IPS-NIHi7 (cell line): ENCODE measurements around the gene MRGPRF.
A peak's percentile ranks its signal among the peaks of the same experiment; 100 is the strongest.

Source experiments
- DNase-seq: peaks from one replicate; pipeline ENCODE4 v3.0.0; 2012; ENCODE audit warnings: mixed read lengths; ENCODE audit errors: extremely low spot score

Gene MRGPRF

DNA sequence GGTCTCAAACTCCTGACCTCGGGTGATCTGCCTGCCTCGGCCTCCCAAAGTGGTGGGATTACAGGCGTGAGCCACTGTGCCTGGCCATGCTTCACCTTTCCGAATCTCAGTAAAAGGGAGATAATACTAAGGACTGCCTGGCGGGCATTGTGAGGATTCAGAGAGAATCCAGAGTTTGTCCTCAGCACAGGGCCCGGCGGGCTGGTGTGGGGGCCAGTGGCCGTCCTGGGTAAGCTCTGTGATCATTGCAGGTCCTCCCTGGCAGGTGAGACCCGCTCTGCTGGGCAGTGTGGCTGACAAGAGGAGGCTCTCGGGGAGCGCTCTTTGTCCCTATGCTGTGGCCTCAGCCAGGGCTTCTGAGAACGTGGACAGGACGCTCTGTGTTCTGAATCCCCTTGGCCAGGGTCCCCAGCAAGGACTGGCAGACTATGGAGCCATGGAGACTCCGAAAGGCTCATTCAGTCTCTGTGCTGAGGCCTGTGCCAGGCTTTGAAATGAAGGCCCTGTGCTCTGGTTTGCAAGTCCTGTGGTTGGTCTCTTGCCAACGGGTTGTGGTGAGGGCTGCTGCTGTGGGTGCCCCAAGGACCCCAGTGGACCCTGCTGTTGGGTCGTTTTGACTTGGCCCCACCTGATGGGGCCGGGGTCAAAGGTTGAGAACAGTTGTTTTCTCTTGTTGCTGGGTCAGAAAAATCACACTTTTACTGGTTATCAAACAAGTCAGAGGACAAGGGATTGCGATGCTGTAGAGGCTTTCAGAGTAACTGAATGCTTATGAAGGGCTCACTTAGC is 37.7 kb upstream of the MRGPRF start:
- DNase-seq = no peak

DNA sequence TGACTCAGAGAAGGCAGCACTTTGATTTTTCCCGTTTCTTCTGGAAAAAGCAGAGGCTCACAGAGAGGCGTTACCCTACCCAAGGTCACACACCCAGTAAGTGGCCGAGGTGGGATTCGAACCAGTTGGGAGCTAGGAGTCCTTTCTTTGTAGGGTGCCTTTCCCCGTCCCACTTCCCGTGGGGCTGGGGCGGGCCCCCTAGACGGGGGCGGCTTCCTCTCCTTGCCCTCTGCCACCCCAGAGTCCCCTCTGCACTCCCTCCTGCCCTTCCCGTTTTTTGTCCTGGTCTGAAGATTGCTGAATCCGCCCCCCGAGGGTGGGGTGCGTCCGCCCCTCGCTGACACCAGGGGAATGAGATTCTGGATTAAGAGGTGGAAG is 36.4 kb upstream of the MRGPRF start:
- no peak for DNase-seq

DNA sequence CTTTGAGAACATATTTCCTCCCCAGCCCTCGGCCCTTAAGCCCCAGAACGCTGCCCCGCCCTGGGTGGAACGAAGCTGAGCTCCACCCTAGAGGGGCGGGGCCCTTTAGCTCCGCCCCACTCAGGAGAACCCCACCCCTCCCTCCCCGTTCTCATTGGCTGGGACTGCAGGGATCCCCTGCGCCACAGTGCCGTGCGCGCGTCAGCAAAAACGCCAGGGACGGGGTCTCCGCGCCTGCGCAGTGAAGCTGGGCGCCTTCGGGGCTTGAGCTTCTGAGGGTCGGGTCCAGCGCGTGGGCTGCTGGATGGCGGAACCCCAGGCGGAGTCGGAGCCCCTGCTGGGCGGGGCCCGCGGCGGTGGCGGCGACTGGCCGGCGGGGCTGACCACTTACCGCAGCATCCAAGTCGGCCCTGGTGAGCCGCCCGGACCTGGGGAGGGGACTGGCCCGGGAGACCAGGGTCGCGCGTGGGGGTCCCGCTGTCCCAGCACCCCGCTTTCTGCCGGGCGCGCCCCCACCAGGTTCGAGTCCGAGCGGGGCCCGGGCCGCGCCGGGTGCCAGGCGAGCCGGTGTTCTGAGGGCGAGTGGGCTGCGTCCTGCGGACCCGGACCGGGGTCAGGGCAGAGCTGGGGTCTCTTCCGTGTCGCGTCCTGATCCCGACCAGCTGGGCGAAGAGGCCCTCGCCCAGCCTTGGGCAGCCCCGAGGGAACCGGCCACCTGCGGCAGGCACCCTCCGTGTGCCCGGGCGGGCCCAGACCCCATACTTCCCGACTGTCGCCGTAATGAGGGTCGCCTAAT is 35.8 kb upstream of the MRGPRF start, which contains the start of gene TPCN2:
TPCN2 (plus strand) TSS at position 239 of the 796 bp plus-strand sequence; CDS start at position 305, 66 bp downstream.
- DNase-seq = peak; percentile 100

DNA sequence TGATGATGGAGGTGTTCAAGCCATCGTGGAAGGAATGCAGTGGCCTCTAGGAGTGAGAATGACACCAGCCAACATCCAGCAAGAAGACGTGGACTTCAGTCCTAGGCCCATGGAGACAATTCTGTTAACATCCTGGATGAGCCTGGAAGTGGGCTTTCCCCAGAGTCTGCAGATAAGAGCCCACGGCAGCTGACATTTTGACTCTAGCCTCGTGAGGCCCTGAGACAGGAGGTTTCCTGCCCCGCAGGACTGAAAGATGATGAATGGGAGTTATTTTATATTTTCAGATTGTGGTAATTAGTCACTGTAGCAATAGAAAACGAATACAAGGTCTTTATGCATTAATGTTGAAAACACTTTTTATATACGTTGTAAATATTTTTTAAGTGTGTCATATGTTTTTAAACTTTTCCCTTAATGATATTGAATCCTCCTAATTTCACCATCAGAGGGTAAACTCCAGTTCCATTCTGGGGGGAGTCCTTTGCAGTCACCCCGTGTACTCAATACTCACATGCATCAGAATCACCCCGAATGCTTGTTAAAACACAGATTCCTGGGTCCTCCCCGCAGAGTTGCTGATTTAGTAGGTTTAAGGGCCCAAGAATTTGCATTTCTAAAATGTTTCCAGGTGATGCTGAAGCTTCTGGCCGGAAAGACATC is 35.1 kb upstream of the MRGPRF start:
- DNase-seq = no peak

DNA sequence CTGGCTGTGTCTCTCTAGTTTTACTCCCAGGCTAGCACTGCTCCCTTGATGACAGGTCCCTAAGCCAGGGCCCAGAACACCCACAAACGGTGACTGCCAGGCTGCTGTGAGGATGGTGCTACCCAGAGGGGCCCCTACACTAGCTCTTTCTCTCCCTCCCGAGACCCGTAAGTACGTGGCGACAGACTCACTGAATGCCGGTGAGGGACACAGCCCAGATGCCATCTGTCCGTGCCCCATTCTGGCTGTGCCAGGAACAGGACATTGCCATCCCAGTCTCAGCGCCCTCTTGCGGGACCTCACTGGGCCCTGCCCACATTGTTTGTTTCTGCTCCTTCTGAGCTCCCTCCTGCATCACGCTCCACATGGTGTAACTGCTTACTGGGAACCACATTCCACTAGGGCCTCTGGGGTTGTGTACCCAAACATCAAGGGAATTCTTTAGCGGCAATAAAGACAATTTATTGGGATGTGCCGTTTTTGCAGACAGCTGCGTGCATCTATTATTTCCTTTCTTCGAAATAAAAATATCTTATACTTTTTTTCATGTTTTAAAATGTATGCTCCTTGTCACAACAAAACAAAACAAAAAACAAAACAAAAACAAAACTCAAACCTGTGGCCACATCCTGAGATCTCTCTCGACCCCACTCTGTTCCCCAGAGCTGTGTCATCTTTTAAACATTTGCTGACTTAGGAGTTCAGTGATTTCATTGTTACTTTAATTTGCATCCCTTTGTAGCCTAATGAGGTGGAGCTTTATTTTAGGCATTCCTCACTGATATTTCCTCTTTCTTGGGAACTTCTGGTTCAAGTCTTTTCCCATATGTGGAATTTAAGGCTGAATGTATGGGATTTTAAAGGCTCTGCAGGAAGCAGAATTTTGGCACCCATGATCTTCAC is 31.3 kb upstream of the MRGPRF start:
- DNase-seq = peak; percentile 79

DNA sequence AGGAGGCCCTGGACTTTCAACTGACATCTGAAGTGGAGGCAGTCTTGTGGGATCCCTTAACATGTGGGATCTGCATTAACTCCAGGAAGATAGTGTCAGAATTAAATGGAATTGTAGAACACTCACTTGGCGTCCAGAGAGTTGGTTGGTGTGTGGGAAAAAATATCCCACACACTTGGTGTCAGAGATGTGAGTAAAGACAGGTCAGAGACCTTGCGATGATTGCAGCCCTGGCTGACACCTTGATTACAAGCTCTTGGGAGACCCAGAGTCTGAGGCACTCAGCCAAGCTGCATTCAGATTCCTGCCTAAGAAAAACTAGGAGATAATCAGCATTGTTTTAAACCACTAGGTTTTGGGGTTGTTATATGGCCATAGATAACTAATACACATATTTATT is 28.5 kb upstream of the MRGPRF start:
- DNase-seq = no peak

DNA sequence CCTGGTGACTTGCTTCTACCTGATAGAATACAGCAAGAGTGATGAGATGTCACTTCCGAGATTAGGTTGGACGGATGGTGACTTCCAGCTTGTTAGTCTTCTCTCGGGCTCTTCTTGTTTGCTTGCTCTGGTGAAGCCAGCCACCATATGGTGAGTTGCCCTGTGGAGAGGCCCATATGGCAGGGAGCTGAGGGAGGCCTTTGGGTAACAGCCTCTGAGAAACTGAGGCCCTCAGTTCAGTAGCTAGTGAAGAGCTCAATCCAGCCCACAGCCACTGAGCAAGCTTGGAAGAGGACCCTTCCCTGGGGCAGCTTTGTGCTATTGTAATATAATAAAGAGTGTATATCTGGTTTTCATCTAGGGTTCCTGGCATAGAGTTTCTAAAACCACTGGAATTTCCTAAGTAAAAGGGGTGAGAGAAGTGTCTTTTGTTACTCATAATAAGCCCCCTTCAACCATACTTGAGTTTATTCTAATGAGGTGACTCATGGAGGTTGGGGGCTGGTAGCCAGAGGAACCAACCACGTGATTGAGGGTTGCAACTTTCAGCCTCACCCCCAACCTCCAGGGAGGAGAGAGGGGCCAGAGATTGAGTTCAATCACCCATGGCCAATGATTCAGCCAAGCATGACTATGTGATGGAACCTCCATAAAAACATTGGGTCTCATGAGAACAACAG is 27.7 kb upstream of the MRGPRF start:
- no peak for DNase-seq

DNA sequence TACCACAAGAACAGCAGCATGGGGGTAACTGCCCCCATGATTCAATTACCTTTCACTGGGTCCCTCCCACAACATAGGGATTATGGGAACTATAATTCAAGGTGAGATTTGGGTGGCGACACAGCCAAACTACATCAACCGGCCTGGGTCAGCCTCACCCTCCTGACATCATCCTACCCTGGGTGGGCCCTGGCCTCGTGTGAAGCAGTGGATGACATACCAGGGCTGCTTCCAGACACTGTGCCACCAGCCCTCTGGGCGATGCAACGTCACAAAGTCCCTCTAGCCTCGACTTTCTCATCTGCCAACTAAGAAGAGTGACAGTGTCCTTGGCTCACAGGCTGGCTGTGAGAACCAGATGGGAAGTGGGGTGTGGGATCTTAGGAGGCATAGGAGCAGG is 27.0 kb upstream of the MRGPRF start:
- no peak for DNase-seq

DNA sequence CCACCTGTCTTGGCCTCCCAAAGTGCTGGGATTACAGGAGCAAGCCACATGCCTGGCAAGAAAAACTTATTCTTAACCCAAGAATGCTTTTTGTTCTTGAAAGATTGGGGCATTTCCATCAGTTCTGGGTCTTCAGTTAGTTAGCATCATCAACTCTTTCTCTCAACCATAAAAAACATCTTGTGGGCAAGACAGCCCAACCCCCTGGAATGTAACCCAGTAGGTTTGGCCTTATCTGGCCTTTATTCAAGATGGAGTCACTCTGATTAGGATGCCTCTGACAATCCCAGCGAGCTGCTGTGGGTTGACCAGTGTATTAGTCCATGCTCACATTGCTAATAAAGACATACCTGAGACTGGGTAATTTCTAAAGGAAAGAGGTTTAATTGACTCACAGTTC is 26.5 kb upstream of the MRGPRF start:
- no peak for DNase-seq

DNA sequence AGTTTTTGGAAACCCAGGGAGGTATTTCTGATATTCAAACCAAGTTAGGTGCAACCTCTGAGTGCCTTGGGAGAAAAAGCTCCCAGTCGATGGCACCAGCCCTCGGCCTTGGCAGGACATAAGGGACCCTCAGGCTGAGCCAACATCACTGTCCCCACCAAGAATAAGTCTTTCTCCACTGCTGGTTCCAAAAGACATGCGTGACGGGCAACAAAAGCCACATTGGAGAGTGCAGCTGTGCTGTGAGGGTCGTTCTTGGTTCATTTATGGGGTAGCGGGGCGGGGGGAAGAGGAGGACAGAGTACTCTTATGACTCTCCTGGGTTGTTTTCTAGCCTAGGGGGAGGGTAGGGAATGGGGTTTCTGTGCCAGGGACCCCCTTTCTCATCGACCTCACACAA is 24.5 kb upstream of the MRGPRF start:
- no peak for DNase-seq

DNA sequence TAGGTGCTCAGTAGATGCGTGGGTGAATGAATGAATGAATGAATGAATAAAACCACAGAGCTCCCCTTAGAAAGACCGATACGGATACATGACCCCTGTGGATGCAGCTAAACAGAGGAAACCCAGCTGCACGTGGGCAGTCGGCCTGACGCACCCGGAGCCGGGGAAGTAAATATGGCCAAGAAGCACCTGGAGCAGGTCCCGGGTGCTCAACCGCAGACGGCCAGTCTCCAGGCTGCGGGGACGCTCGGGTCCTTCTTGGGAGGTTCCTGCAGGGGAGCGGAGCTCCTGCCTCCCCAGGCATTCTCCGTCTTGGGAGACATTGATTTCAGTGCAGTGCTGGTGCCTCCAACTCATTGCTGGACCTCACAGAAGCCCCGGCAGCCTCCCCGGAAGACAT is 24.0 kb upstream of the MRGPRF start:
- no peak for DNase-seq

DNA sequence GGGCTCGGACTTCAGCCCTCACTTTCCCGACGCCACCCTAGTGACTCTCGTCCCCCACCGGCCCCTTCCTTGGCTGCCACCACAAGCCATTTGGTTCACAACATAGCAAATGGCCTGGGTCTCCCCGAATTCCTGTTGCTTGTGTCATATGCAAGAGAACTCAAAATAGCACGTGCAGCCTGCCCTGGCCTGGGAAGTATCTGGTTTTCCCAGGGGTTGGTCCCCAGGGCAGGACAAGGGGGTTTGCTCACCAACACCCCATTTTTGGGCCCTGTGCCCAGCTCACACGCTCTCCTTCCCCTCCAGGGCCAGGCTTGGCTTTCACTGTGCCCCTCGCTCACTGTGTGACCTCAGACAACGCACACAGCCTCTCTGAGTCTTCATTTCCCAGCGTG is 22.9 kb upstream of the MRGPRF start:
- no peak for DNase-seq

DNA sequence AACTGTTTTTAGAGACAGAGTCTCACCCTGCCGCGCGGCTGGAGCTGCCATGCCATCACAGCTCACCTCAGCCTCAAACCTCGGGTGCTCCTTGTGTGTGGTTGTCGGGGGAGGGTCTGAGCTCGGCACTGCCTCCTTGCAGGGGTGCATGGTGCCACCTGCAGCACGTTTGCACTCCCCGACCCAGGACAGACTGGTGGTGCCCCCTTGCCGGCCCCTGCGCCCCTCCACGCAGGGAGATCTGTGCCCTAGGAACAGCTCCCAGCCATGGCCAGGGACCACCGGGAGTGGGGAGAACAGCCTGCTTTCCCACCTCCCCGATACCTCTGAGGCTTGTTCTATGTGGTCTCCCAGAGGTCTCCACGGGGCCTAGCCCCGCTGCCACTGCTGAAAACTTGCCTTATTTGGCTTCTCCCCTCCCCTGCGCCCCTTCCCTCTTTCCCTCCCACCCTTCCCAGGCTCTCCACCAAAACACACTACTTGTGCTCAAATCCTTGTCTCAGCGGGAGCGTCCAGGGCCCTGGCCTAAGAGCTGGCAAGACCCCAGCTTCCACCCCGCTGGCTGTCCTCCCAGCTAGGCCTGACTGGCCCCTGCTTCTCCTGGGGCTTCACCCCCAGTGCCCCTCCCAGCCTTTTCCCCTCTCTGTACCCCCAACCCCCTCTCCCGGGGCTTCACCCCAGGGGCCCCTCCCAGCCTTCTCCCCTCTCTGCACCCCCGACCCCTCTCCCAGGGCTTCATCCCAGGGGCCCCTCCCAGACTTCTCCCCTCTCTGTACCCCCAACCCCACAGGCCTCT is 22.3 kb upstream of the MRGPRF start:
- DNase-seq = no peak

DNA sequence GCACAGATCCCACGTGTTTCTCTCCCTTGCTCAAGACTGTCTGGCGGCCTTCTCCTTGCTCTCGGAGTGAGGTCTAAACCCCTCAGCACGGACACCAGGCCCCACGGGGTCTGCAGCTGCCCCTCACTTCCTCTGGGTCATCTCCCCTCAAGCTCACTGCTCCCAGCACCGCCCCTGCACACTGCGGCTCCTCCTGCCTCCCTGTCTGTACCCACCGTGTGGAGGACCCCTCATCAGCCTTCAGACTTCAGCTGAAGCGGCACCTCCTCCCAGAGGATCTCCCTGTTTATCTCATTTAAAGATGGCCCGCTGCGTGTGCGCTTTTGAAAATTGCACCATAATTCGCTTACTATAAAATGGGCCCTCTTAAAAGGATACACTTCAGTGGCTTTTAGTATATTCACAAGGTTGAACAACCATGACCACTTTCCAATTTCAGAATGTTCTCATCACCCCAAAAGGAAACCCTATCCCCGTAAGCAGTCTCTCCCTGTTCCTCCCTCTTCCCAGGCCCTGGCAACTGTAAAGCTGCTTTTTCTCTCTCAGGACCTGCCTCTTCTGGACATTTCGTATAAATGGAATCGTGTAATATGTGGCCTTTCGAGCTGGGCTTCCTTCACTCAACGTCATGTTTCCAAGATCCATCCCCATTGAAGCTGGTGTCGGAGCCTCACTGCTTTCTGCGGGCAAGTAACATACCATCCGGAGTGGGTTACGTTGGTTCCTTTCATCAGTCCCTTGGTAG is 21.2 kb upstream of the MRGPRF start:
- no peak for DNase-seq

DNA sequence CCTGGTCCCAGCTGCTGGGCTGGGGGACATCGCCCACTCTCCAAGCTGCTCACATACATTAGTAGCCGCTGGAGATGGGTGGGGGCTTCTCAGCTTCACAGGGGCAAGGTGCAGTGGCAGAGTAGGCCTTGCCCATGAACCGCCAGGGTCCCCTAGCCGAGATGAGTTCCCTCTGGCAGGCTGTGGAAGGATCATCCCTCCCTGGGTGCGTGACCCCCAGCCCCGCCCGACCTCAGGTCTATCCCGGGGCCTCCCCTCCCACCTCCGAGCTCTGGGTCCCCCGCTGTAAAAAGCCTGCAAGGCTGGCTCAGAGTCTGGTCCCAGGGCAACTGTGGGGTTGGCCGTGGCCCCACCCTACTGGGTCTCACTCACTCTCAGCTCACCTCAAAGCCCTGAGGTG is 20.4 kb upstream of the MRGPRF start:
- no peak for DNase-seq

DNA sequence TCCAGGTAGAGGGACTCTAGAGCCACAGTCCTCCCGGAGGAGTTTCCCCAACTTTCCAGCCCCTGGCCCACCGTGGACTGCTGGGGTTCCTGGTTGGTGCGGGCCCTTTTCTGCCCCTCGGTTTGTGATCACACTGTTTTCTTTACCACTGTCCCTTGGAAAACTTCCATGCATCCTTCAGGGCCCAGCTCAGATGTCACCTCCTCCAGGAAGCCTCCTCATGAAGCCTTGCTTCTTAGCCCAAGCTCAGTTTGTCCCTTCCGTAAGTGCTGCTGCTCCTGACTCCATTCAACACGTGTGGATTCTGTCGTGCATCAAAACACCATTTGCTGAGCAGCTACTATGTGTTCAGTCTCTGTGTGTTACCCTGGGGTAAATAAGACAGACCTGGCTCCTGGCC is 19.8 kb upstream of the MRGPRF start:
- no peak for DNase-seq

DNA sequence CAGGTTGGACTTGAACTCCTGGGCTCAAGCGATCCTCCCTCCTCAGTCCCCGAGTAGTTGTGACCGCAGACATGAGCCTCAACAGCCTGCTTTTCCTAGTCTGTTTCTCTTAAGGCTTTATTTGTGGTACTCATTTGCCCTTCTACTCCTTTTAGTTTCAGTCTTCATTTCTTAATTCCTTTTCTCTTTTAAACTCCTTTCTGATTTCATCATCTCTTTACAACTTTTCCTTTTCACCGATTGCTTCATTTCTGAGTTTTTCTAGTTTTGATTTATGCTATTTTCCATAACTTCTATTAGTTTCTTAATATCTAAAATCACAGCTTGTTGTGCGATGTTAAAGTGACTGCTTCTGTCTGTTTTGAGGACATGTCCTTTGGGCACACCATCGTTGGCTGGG is 17.3 kb upstream of the MRGPRF start:
- DNase-seq = no peak

DNA sequence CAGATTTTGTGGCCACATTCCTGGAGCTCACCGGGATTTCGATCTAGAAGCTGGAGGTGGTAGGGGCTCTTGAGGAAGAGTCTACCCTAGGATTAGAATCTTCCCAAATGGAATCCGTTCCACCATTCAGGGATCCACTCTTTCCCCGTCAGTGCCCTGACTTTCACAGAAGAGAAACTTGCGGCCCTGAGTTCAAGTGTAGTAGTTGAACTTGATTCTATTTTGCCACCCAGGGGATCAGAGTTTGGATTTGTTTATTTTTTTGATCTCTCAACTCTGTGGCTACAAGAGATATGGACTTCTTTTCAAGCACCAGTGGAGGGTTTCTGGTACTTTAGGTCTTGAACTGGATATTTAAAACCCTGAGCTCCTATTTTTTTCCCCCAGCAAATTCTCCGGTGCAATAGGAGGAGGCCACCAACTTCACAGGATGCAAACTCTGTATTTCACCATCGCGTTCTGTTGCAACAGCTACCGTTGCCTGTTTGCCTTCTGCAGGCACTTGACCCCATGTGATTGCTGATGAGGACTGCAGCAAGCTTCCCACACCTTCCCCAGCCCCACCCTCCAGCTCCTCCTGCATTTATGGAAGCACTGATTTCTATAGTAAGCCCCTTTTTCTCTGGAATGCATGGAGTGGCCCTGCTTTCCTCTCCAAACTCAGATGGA is 14.8 kb upstream of the MRGPRF start:
- DNase-seq = no peak

DNA sequence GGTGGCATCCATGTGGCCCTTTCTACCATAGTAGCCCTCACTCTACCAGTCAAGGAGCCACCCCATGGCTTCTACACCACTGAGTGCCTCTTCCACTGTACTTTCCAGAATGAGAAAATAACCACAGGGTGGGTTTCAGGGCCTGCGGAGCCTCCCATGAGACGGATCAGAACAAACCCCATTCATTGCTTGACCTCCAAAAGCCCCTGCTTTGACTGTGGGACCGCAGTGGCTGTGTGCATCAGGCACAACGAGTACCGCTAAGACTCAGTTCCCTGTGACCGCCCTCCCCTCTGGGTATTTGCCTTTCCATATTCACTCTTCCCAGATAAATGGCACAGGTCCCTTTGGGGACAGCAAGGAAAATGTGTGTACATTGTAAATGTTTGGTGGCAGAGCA is 11.5 kb upstream of the MRGPRF start:
- DNase-seq = no peak
